ENCODE data around the gene CABLES1. TPM values are rescaled to one million over a fixed set of nuclear protein-coding genes. Genes with fewer than 3 reads are reported as not detected.

The CABLES1 gene
- total and polyA plus RNA-seq, 2 of the 8 experiments (the other 6 are each of a cell fraction or from before 2014, with no cell fraction given): 9.2 to 26.4 TPM

DNA sequence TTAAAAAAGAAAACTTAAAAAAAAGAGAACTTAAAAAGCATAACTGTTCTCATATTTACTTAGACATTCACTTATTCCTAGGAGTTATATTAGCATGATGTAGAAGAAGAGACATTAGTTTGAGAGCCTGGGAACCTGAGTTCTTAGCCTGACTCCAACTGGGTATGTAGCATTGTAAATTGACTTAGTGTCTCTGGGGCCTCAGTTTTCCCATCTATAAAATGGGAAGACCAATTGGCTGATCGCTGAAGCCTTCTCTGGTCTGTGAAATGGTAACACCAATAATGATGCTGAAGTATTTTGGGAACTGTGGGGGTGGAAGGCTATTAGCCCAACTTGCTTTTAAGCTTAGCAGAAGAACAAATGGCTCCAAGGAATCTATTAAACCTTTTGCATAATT lies 55.9 kb downstream of the CABLES1 start:
- H4K5ac ChIP-seq (ENCODE audit: insufficient read length, low read depth, low read length): no peak overlapping the region
- H2BK5ac ChIP-seq (ENCODE audit: low read depth, low read length): no peak overlapping the region
- H3K27me3 ChIP-seq (replicated peaks in 1 of 4; ENCODE audit: control insufficient read depth in 3 of 4, extremely low read depth in 1 of 4, insufficient read depth in 3 of 4, low read length in 3 of 4): no peaks in the 10 kb centered on the region
- no peak overlapping the region for H3K4me3 ChIP-seq (ENCODE audit: extremely low read depth in 1 of 4, insufficient read depth in 2 of 4, low read depth in 3 of 4, low read length in 4 of 4)
- FAIRE-seq: no peak
- no peak overlapping the region for H3K4me2 ChIP-seq (ENCODE audit: insufficient read depth in 1 of 2, low read depth in 2 of 2, low read length in 2 of 2)
- H2AK5ac ChIP-seq (ENCODE audit: low read depth, low read length): no peak overlapping the region
- H3K4ac ChIP-seq (replicated peaks; ENCODE audit: insufficient read length, low read depth, low read length): no peak overlapping the region
- H2BK12ac ChIP-seq (ENCODE audit: low read depth, low read length): no peak overlapping the region
- 83% methylated on average over 1 of the region's 1 CpG; no CpG with 5 or more reads in 1 of the 2 experiments for WGBS, 2 experiments (ENCODE audit: extremely low coverage in 1 of 2, insufficient coverage in 1 of 2, insufficient read length in 1 of 2, insufficient replicate concordance in 2 of 2, low coverage in 1 of 2, low lambda C conversion rate in 2 of 2, missing lambda C conversion rate in 1 of 2)
- H3K9me3 ChIP-seq (ENCODE audit: insufficient read depth in 2 of 2, low read depth in 1 of 2, low read length in 1 of 2): no peaks in the 10 kb centered on the region
- H2BK15ac ChIP-seq (ENCODE audit: low read length): no peak overlapping the region
- no peak overlapping the region for H2BK120ac ChIP-seq (replicated peaks; ENCODE audit: low read depth, low read length)
- ChIA-PET CTCF (ENCODE audit: partially characterized antibody) (interaction anchor here (0.6 to 3.6 kb wide), 3 partner anchors 9 to 133 kb away, joined by 4 to 19 read pairs (median 8); no protein-coding TSS in a partner anchor), POLR2A (ENCODE audit: partially characterized antibody) (interaction anchor here (2.2 kb wide), 1 partner anchor 20 kb away, joined by 6 read pairs; no protein-coding TSS in a partner anchor)
- no peak overlapping the region for H3K9ac ChIP-seq (replicated peaks in 1 of 4; ENCODE audit: extremely low read depth in 1 of 4, low read depth in 3 of 4, low read length in 3 of 4)
- peaks cover 0 to 10% of the 10 kb centered on the region in 2 experiments; a peak in 2 of 4 replicates for H3K79me2 ChIP-seq (ENCODE audit: control insufficient read depth in 1 of 2, insufficient read depth in 2 of 2, low read length in 2 of 2)
- no peak overlapping the region for H3K27ac ChIP-seq (ENCODE audit: low read depth, low read length)
- no peak overlapping the region for H4K91ac ChIP-seq (replicated peaks; ENCODE audit: insufficient read length, low read length)
- no peak overlapping the region for H3K23ac ChIP-seq (ENCODE audit: insufficient read length)
- no peak overlapping the region for H3K18ac ChIP-seq (ENCODE audit: extremely low read depth, low read length)
- H3K4me1 ChIP-seq (replicated peaks in 1 of 4; ENCODE audit: control insufficient read depth in 3 of 4, insufficient read depth in 4 of 4, low read length in 3 of 4): peaks cover 0 to 13% (median 8%) of the 10 kb centered on the region in 4 experiments; a peak in 5 of 7 replicates
- H2BK20ac ChIP-seq (ENCODE audit: low read length): no peak overlapping the region
- H3K56ac ChIP-seq (replicated peaks; ENCODE audit: insufficient read length, low read depth, low read length): no peak overlapping the region
- no peak overlapping the region for H2AFZ ChIP-seq (ENCODE audit: low read length)
- no peaks in the 10 kb centered on the region for H4K20me1 ChIP-seq (replicated peaks in 1 of 2; ENCODE audit: control insufficient read depth in 1 of 2, insufficient read depth in 2 of 2, low read length in 2 of 2)
- peaks cover 0 to 12% (median 2%) of the 10 kb centered on the region in 4 experiments; a peak in 1 of 8 replicates for H3K36me3 ChIP-seq (ENCODE audit: control insufficient read depth in 2 of 4, insufficient read depth in 4 of 4, low read length in 3 of 4)
- no peak overlapping the region for H3K14ac ChIP-seq (ENCODE audit: insufficient read length)
- DNase-seq (ENCODE audit: low read depth in 1 of 2, low spot score in 2 of 2): no peak
- H4K8ac ChIP-seq (ENCODE audit: extremely low read depth, insufficient read depth, low read length): no peak overlapping the region
- no peaks in the 10 kb centered on the region for H3K23me2 ChIP-seq (ENCODE audit: low read depth, low read length)
- H3K79me1 ChIP-seq (ENCODE audit: low read depth, low read length): peaks cover 2% of the 10 kb centered on the region; the same call in 1 of the 2 replicates
- TF ChIP-seq KDM1A (IDR thresholded peaks at IDR 0.05; ENCODE audit: borderline replicate concordance, low read length) (peak; percentile 44; the same call in 1 of the 2 replicates), POU5F1 (IDR thresholded peaks at IDR 0.05; ENCODE audit: low read depth, low read length) (no peak)
